ENCODE data around the gene SLC25A41.

Gene SLC25A41

GRCh38 chr19:6433663-6434062, at the start of gene SLC25A41:
Gene SLC25A41, minus strand, starts transcription at chr19:6433763. Its CDS starts 70 bp downstream, at chr19:6433693.
- ATAC-seq: no peak

GRCh38 chr19:6483235-6483634, 49.7 kb upstream of the SLC25A41 start:
- no peak for DNase-seq
- ATAC-seq: no peak

More at GRCh38 chr19:6433663-6434062, at the start of gene SLC25A41:
- no peak for DNase-seq

- ATAC-seq (no peak), DNase-seq (peak; percentile 16)
Measured at GRCh38 chr19:6482343-6482686, 48.8 kb upstream of the SLC25A41 start.

GRCh38 chr19:6481541-6482342, 48.2 kb upstream of the SLC25A41 start, which contains the start of gene DENND1C:
Gene DENND1C, minus strand, starts transcription at chr19:6481787. Its CDS starts 92 bp downstream, at chr19:6481695.
- DNase-seq (peak; percentile 78), ATAC-seq (peak; percentile 84)

- peak; percentile 22 for ATAC-seq
- peak; percentile 41 for DNase-seq
Measured at GRCh38 chr19:6480848-6481415, 47.4 kb upstream of the SLC25A41 start.

GRCh38 chr19:6479836-6480398, 46.4 kb upstream of the SLC25A41 start:
- ATAC-seq: no peak
- DNase-seq: no peak

GRCh38 chr19:6478815-6479214, 45.3 kb upstream of the SLC25A41 start:
- no peak for DNase-seq
- no peak for ATAC-seq

- DNase-seq (no peak), ATAC-seq (no peak)
Measured at GRCh38 chr19:6476896-6477431, 43.4 kb upstream of the SLC25A41 start.

- peak; percentile 80 for ATAC-seq
- DNase-seq: peak; percentile 77
Measured at GRCh38 chr19:6476155-6476895, 42.8 kb upstream of the SLC25A41 start.

GRCh38 chr19:6475321-6476108, 42.0 kb upstream of the SLC25A41 start:
- no peak for DNase-seq
- no peak for ATAC-seq

- DNase-seq (no peak), ATAC-seq (no peak)
Measured at GRCh38 chr19:6473647-6474046, 40.1 kb upstream of the SLC25A41 start.

GRCh38 chr19:6472713-6473112, 39.1 kb upstream of the SLC25A41 start:
- ATAC-seq (no peak), DNase-seq (no peak)

- DNase-seq (no peak), ATAC-seq (no peak)
Measured at GRCh38 chr19:6471076-6471475, 37.5 kb upstream of the SLC25A41 start.

GRCh38 chr19:6470173-6470572, 36.6 kb upstream of the SLC25A41 start:
- ATAC-seq: no peak
- no peak for DNase-seq

GRCh38 chr19:6467384-6467783, 33.8 kb upstream of the SLC25A41 start:
- DNase-seq (no peak), ATAC-seq (no peak)

GRCh38 chr19:6466526-6467248, 33.1 kb upstream of the SLC25A41 start:
- DNase-seq: no peak
- ATAC-seq: no peak

- no peak for ATAC-seq
- no peak for DNase-seq
Measured at GRCh38 chr19:6465663-6466062, 32.1 kb upstream of the SLC25A41 start.

- ATAC-seq (no peak), DNase-seq (no peak)
Measured at GRCh38 chr19:6465006-6465405, 31.4 kb upstream of the SLC25A41 start.

- DNase-seq (peak; percentile 30), ATAC-seq (no peak)
Measured at GRCh38 chr19:6464070-6464873, 30.7 kb upstream of the SLC25A41 start, which contains the start of gene CRB3. Gene CRB3, plus strand, starts transcription at chr19:6464271. Its CDS starts 431 bp downstream, at chr19:6464702.

Data from stimulated activated naive CD8-positive, alpha-beta T cell treated with anti-CD3 and anti-CD28 coated beads, Interleukin-15, Interleukin-2, amounts not matched to agents 100 U/mL and 50 U/mL, for 24 hours (primary cell).